AG09309 (cell line): Measurements from ENCODE around the gene ADGRV1.

ENCODE experiments used
- DNase-seq: peaks from one replicate; pipeline ENCODE4 v3.0.0-alpha.2; 2010; ENCODE audit warnings: low read depth
- H3K4me3 ChIP-seq: 2 replicates; pipeline ENCODE4 v1.5.1; 2011; ENCODE audit warnings: mild to moderate bottlenecking, low read depth, low read length, moderate library complexity; ENCODE audit not compliant: control insufficient read depth
- CTCF ChIP-seq: IDR thresholded peaks from 2 replicates; pipeline ENCODE4 v1.5.1; 2011; ENCODE audit warnings: mild to moderate bottlenecking, low read depth, low read length, inconsistent platforms; ENCODE audit not compliant: insufficient read depth, control insufficient read depth; ENCODE audit errors: missing control alignments

Gene ADGRV1

DNA sequence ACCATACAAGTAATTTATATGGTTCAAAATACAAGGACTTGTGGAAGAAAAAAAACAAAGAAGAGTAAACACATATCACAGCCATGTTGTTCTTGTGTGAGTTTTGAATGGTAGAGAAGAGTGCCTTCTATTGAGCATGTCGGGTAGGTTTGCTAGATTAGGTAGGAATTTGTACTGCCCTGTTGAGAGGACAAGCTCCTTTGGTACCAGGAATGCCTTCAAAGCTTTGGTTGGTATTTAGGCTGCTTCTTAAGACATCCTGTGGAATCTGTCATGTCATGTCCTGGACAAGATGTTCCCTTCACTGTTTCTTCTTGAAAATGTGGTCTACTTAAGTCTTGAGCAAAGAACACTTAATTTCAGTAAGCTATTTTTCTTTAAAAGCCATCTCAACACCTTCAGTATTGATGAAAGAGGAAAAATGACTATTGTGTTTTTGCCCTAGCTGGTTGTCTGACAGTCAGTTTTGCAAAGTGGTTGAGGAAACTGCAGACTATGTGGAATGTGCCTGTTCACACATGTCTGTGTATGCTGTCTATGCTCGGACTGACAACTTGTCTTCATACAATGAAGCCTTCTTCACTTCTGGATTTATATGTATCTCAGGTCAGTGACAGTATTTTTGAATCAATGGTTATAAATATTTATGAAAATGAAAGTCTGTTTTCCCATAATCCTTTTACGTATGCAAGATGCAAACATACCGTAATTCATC lies 296.9 kb downstream of the ADGRV1 start:
- no peak for DNase-seq
- no peak for TF ChIP-seq CTCF
- no peak overlapping the region for H3K4me3 ChIP-seq

DNA sequence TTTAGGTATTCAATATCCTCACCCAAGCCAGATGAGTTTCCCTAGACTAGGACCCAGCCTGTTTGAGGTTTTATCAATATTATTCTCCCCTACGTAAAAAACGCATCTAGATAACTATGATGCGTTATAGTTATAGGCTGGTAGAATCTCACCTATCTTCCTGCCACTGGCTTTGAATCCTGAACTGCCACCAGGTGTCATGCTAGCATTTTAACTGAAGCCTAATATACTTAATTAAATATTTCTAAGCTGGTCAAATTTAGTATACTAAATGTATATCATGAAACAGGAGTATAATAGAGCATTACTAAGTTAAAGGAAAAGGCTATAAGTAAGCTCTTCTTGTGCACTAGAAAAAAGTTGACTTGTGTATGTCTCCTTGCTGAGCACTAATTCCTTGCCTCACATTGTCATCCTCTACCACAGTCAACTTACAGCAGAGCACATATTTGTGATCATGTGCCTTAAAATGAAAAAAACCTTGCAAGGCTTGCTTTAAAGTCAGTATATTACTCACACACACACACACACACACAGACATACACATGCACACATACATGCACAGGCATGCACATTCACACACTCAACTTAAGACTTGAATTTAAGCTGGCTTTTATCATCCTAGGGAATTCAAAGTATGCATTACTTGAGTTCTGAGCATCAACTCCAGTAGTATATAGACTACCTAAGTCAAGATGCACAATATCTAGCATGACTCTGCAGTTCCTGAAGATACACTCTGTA lies 303.4 kb downstream of the ADGRV1 start:
- no peak for DNase-seq
- no peak overlapping the region for H3K4me3 ChIP-seq
- TF ChIP-seq CTCF: no peak

DNA sequence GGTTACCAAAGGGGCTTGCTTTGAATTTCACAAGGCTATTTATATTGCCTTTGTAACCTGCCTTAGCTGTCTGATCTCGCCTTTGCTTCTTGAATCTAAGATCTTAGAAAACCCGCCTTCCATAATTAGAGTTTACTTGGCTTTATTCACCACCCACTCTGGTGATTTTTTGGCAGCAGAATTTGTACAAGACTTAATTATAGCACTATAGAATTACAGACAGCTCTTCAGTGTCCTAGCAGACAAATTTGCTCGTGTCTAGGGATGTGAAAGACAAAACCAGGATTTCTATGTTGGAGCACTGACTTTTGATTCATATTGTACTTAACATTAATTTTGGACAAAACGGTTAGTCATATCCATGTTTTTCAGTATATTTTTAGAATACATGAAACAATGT lies 306.6 kb downstream of the ADGRV1 start:
- no peak for TF ChIP-seq CTCF
- DNase-seq: no peak
- H3K4me3 ChIP-seq: no peak overlapping the region

GRCh38 chr5:90866333-90866732 lies 307.7 kb downstream of the ADGRV1 start:
- DNase-seq: peak; percentile 2
- H3K4me3 ChIP-seq: no peak overlapping the region
- peak; percentile 33 for TF ChIP-seq CTCF

DNA sequence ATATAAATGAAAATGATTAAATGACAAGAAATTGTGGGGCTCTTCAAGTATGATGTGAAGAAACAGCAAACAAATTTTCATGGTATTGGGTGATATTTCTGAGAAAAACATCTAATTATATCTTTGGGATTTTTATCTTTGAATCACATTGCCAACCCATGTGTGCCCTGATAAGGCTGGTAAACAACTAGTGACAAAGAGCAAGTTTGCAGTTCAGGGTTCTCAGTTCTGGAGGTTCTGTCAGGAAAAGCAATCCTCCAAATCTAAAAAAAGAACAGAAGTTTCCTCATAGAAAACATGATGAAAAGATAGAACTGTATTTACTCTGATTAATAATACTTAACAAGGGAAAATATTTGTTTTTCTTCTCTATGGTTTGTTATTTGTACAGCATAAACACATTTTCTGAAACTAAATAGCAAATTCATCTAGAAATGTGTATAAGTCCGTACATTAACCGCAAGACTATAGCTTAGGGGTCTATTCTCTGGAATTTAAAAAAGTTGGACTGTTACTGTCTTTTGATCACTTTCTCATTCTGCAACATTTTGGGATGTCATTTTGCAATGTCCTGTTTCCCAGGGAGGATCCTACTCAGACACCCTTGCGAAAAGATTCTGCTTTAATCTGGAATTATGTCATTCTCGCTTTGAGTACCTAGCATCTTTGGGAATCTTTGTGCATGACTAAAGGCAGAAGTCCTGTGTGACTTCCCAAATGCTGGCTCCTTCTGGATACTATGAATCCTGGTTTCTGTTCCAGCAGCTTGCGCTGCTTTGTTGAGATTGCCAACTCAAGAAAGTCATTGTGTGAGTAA lies 308.5 kb downstream of the ADGRV1 start:
- no peak for TF ChIP-seq CTCF
- H3K4me3 ChIP-seq: no peak overlapping the region
- peak; percentile 2 for DNase-seq

DNA sequence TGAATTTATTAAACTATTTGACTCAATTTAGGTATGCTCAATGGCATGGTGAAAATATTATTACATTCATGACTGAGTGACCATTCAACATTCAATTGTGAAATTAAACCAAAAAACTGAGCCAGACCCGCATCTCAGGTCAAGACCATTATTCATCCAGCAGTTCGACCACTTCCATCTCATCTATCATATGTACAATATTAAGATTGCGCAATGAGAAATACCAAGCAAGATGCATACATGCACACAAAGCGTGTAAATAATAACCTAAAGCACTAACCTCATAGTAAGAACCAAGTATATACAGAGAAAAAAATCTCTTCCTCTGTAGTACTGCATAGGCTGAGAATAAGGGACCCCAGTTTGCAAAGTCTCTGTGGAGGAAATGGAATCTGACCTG lies 310.2 kb downstream of the ADGRV1 start:
- no peak for TF ChIP-seq CTCF
- H3K4me3 ChIP-seq: no peak overlapping the region
- DNase-seq: no peak
